ENCODE measurements around the gene PDE4B. TPM values are rescaled to one million over a fixed set of nuclear protein-coding genes. Genes with fewer than 3 reads are reported as not detected.

Gene PDE4B
- total RNA-seq, 1 donor from 2014 or later = 7.2 TPM

GRCh38 chr1:65791801-65792668, 660 bp upstream of the PDE4B start:
- TF ChIP-seq CTCF (IDR thresholded peaks at IDR 0.05; ENCODE audit: partially characterized antibody, unreplicated experiment) = no peak
- Mint-ChIP-seq H3K36me3 (ENCODE audit: unreplicated experiment) (peaks cover 5% of the 10 kb centered on the region), H3K27me3 (ENCODE audit: unreplicated experiment) (peaks cover 19% of the 10 kb centered on the region), H3K9me3 (ENCODE audit: unreplicated experiment) (peaks cover 13% of the 10 kb centered on the region), H3K4me1 (ENCODE audit: low read depth, unreplicated experiment) (peaks cover 10% of the 10 kb centered on the region), H3K27ac (ENCODE audit: unreplicated experiment) (peak overlapping the region; percentile 84), H3K4me3 (ENCODE audit: unreplicated experiment) (peak overlapping the region; percentile 94)
- DNase-seq = peak; percentile 56

- peaks cover 13% of the 10 kb centered on the region for H3K9me3 Mint-ChIP-seq (ENCODE audit: unreplicated experiment)
Observed at GRCh38 chr1:65793359-65793732, 651 bp downstream of the PDE4B start.

GRCh38 chr1:65795311-65795710, 2.6 kb downstream of the PDE4B start:
- TF ChIP-seq CTCF (IDR thresholded peaks at IDR 0.05; ENCODE audit: partially characterized antibody, unreplicated experiment) = no peak
- Mint-ChIP-seq H3K36me3 (ENCODE audit: unreplicated experiment) (no peaks in the 10 kb centered on the region), H3K27me3 (ENCODE audit: unreplicated experiment) (peaks cover 17% of the 10 kb centered on the region)

More at GRCh38 chr1:65793359-65793732, 651 bp downstream of the PDE4B start:
- DNase-seq = no peak
- Mint-ChIP-seq H3K27ac (ENCODE audit: unreplicated experiment) (peak overlapping the region; percentile 12), H3K36me3 (ENCODE audit: unreplicated experiment) (peaks cover 5% of the 10 kb centered on the region), H3K27me3 (ENCODE audit: unreplicated experiment) (peaks cover 19% of the 10 kb centered on the region), H3K4me1 (ENCODE audit: low read depth, unreplicated experiment) (peaks cover 10% of the 10 kb centered on the region), H3K4me3 (ENCODE audit: unreplicated experiment) (peak overlapping the region; percentile 93)
- no peak for TF ChIP-seq CTCF (IDR thresholded peaks at IDR 0.05; ENCODE audit: partially characterized antibody, unreplicated experiment)

GRCh38 chr1:65799601-65800000, 6.9 kb downstream of the PDE4B start:
- no peak for TF ChIP-seq CTCF (IDR thresholded peaks at IDR 0.05; ENCODE audit: partially characterized antibody, unreplicated experiment)
- no peaks in the 10 kb centered on the region for H3K36me3 Mint-ChIP-seq (ENCODE audit: unreplicated experiment)
- no peak for DNase-seq
- no peaks in the 10 kb centered on the region for H3K9me3 Mint-ChIP-seq (ENCODE audit: unreplicated experiment)
- no peak overlapping the region for H3K27ac Mint-ChIP-seq (ENCODE audit: unreplicated experiment)
- no peaks in the 10 kb centered on the region for H3K27me3 Mint-ChIP-seq (ENCODE audit: unreplicated experiment)
- H3K4me3 Mint-ChIP-seq (ENCODE audit: unreplicated experiment) = no peak overlapping the region
- no peaks in the 10 kb centered on the region for H3K4me1 Mint-ChIP-seq (ENCODE audit: low read depth, unreplicated experiment)

More at GRCh38 chr1:65795311-65795710, 2.6 kb downstream of the PDE4B start:
- no peak overlapping the region for H3K4me3 Mint-ChIP-seq (ENCODE audit: unreplicated experiment)
- H3K4me1 Mint-ChIP-seq (ENCODE audit: low read depth, unreplicated experiment) = peaks cover 10% of the 10 kb centered on the region
- peaks cover 13% of the 10 kb centered on the region for H3K9me3 Mint-ChIP-seq (ENCODE audit: unreplicated experiment)
- no peak overlapping the region for H3K27ac Mint-ChIP-seq (ENCODE audit: unreplicated experiment)
- DNase-seq = no peak

- DNase-seq = no peak
- no peaks in the 10 kb centered on the region for H3K4me1 Mint-ChIP-seq (ENCODE audit: low read depth, unreplicated experiment)
- no peaks in the 10 kb centered on the region for H3K36me3 Mint-ChIP-seq (ENCODE audit: unreplicated experiment)
- H3K27me3 Mint-ChIP-seq (ENCODE audit: unreplicated experiment) = no peaks in the 10 kb centered on the region
- H3K4me3 Mint-ChIP-seq (ENCODE audit: unreplicated experiment) = no peak overlapping the region
- H3K9me3 Mint-ChIP-seq (ENCODE audit: unreplicated experiment) = no peaks in the 10 kb centered on the region
- TF ChIP-seq CTCF (IDR thresholded peaks at IDR 0.05; ENCODE audit: partially characterized antibody, unreplicated experiment) = no peak
- no peak overlapping the region for H3K27ac Mint-ChIP-seq (ENCODE audit: unreplicated experiment)
Observed at GRCh38 chr1:65804584-65804983, 11.9 kb downstream of the PDE4B start.

Measured in glutamatergic neuron (in vitro differentiated cells).